SK-N-SH (cell line): Measurements from ENCODE around the gene MIOX.

Experiments
- CHD2 ChIP-seq: fragments of 150-350 bp; IDR thresholded peaks from 2 replicates; pipeline ENCODE4 v1.6.1; 2018; ENCODE audit warnings: low read length; ENCODE audit not compliant: partially characterized antibody
- EP300 ChIP-seq, 2 experiments: IDR thresholded peaks; 2 replicates each; pipeline versions ENCODE4 v1.4.0 to v1.6.1; 2012; ENCODE audit warnings: borderline replicate concordance in 1 of 2, low read depth in 1 of 2, low read length in 1 of 2
- EZH2phosphoT487 ChIP-seq: fragments of 200-600 bp; sonication (generic); IDR thresholded peaks from 2 replicates; pipeline ENCODE4 v1.6.1; 2017; ENCODE audit warnings: low read depth, mixed run types, mild to moderate bottlenecking, antibody characterized with exemption, moderate library complexity, borderline replicate concordance
- FOXM1 ChIP-seq: IDR thresholded peaks from 2 replicates; pipeline ENCODE4 v1.4.0; 2012; ENCODE audit warnings: low read depth, mild to moderate bottlenecking
- NFIC ChIP-seq: IDR thresholded peaks from 2 replicates; pipeline ENCODE4 v1.4.0; 2012; ENCODE audit warnings: borderline replicate concordance
- NRF1 ChIP-seq: IDR thresholded peaks from 2 replicates; pipeline ENCODE4 v1.6.1; 2012; ENCODE audit warnings: low read depth, mild to moderate bottlenecking, low read length
- RAD21 ChIP-seq: IDR thresholded peaks from 2 replicates; pipeline ENCODE4 v1.6.1; 2012; ENCODE audit warnings: mild to moderate bottlenecking, low read length
- RFX5 ChIP-seq: IDR thresholded peaks from 2 replicates; pipeline ENCODE4 v1.6.1; 2012; ENCODE audit warnings: mild to moderate bottlenecking, improper control_type of control experiment, low read length
- SIN3A ChIP-seq: IDR thresholded peaks from 2 replicates; pipeline ENCODE4 v1.6.1; 2012; ENCODE audit warnings: low read depth, mild to moderate bottlenecking, low read length, moderate library complexity, borderline replicate concordance
- TAF1 ChIP-seq: IDR thresholded peaks from 2 replicates; pipeline ENCODE4 v1.6.1; 2012; ENCODE audit warnings: low read depth, mild to moderate bottlenecking, low read length, moderate library complexity, borderline replicate concordance
- TCF12 ChIP-seq: IDR thresholded peaks from 2 replicates; pipeline ENCODE4 v1.4.0; 2012
- TF ChIP-seq, protein P1 (sequence below): fragments of 200-600 bp; sonication (generic); IDR thresholded peaks from 2 replicates; pipeline ENCODE4 v1.6.1; 2017; ENCODE audit warnings: antibody characterized with exemption, mild to moderate bottlenecking, moderate library complexity
- TF ChIP-seq, protein P2 (sequence below): IDR thresholded peaks from 2 replicates; pipeline ENCODE4 v1.4.0; 2012; ENCODE audit warnings: low read depth
- TF ChIP-seq, protein P3 (sequence below): IDR thresholded peaks from 2 replicates; pipeline ENCODE4 v1.4.0; 2012; ENCODE audit warnings: low read depth, borderline replicate concordance

DNA sequence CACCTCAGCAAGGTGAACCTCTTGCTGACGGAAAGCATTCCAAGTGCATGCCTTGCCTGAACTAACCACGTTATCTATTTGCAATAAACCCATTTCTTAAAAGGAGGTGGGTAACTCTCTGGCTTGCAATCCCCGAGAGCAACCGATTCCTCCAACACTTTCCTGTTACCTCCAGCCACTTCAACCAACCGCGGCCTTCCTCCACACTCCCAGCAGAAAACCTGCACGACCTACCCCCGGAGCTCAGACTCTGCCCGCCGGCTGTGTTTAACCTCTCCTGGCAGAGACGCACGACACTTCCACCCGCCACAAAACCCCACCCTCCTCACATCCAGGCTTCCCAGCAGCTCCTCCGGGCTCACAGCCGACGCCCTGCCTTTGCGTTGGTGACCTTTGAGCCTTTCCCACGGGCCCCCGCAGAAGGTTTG lies 38.0 kb downstream of the MIOX start:
- TF ChIP-seq, protein P1, sequence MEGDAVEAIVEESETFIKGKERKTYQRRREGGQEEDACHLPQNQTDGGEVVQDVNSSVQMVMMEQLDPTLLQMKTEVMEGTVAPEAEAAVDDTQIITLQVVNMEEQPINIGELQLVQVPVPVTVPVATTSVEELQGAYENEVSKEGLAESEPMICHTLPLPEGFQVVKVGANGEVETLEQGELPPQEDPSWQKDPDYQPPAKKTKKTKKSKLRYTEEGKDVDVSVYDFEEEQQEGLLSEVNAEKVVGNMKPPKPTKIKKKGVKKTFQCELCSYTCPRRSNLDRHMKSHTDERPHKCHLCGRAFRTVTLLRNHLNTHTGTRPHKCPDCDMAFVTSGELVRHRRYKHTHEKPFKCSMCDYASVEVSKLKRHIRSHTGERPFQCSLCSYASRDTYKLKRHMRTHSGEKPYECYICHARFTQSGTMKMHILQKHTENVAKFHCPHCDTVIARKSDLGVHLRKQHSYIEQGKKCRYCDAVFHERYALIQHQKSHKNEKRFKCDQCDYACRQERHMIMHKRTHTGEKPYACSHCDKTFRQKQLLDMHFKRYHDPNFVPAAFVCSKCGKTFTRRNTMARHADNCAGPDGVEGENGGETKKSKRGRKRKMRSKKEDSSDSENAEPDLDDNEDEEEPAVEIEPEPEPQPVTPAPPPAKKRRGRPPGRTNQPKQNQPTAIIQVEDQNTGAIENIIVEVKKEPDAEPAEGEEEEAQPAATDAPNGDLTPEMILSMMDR, result no peak
- TF ChIP-seq NRF1 (no peak), TAF1 (no peak), EZH2phosphoT487 (no peak), RFX5 (no peak), EP300 (IDR thresholded peaks at IDR 0.05; ENCODE audit: borderline replicate concordance in 1 of 2, low read depth in 1 of 2, low read length in 1 of 2) (no peak), FOXM1 (no peak), RAD21 (no peak), CHD2 (no peak), NFIC (no peak), TCF12 (no peak), SIN3A (no peak)
- TF ChIP-seq, protein P2, sequence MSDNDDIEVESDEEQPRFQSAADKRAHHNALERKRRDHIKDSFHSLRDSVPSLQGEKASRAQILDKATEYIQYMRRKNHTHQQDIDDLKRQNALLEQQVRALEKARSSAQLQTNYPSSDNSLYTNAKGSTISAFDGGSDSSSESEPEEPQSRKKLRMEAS, result no peak
- TF ChIP-seq, protein P3, sequence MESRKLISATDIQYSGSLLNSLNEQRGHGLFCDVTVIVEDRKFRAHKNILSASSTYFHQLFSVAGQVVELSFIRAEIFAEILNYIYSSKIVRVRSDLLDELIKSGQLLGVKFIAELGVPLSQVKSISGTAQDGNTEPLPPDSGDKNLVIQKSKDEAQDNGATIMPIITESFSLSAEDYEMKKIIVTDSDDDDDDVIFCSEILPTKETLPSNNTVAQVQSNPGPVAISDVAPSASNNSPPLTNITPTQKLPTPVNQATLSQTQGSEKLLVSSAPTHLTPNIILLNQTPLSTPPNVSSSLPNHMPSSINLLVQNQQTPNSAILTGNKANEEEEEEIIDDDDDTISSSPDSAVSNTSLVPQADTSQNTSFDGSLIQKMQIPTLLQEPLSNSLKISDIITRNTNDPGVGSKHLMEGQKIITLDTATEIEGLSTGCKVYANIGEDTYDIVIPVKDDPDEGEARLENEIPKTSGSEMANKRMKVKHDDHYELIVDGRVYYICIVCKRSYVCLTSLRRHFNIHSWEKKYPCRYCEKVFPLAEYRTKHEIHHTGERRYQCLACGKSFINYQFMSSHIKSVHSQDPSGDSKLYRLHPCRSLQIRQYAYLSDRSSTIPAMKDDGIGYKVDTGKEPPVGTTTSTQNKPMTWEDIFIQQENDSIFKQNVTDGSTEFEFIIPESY, result no peak
